CD14-positive monocyte (primary cell): Measurements from ENCODE around the gene FEM1C. TPM values are rescaled to one million over a fixed set of nuclear protein-coding genes. Genes with fewer than 3 reads are reported as not detected.
A peak's percentile ranks its signal among the peaks of the same experiment; 100 is the strongest.

Experiments used
- DNase-seq, 3 donors: peaks; one replicate each; pipeline ENCODE4 v3.0.0-alpha.2; 2011 to 2022
- H2AFZ ChIP-seq: 2 replicates; pipeline ENCODE4 v1.6.0; 2012; ENCODE audit warnings: mild to moderate bottlenecking, low read depth, low read length, inconsistent platforms; ENCODE audit not compliant: insufficient read depth, poor library complexity, severe bottlenecking
- H3K27ac ChIP-seq, 2 donors: 1 replicate in 1 of 2; 2 replicates in 1 of 2; pipeline ENCODE4 v1.5.1; 2012 to 2013; ENCODE audit warnings: low read length in 2 of 2, control low read depth in 1 of 2, inconsistent platforms in 1 of 2, low read depth in 1 of 2, mild to moderate bottlenecking in 1 of 2
- H3K27me3 ChIP-seq, 2 donors: one replicate each; pipeline versions ENCODE4 v1.6.0 to v1.6.1; 2011 to 2013; ENCODE audit warnings: low read length in 2 of 2; ENCODE audit not compliant: control insufficient read depth in 2 of 2, insufficient read depth in 2 of 2
- H3K36me3 ChIP-seq, 2 donors: replicated peaks in 1 of 2; 1 replicate in 1 of 2; 2 replicates in 1 of 2; pipeline versions ENCODE4 v1.5.1 to v1.6.1; 2012 to 2013; ENCODE audit warnings: low read length in 2 of 2, control low read depth in 1 of 2, inconsistent platforms in 1 of 2, mild to moderate bottlenecking in 1 of 2; ENCODE audit not compliant: insufficient read depth in 2 of 2, control insufficient read depth in 1 of 2
- H3K4me1 ChIP-seq, 2 donors: 1 replicate in 1 of 2; 2 replicates in 1 of 2; pipeline versions ENCODE4 v1.5.1 to v1.6.1; 2012 to 2013; ENCODE audit warnings: low read length in 2 of 2, control low read depth in 1 of 2, inconsistent platforms in 1 of 2, mild to moderate bottlenecking in 1 of 2, moderate library complexity in 1 of 2; ENCODE audit not compliant: insufficient read depth in 2 of 2, control insufficient read depth in 1 of 2
- H3K4me2 ChIP-seq: replicated peaks from 2 replicates; pipeline ENCODE3; 2012; ENCODE audit warnings: low read length, moderate library complexity, mild to moderate bottlenecking; ENCODE audit not compliant: poor library complexity, severe bottlenecking; ENCODE audit errors: extremely low read depth
- H3K4me3 ChIP-seq, 3 experiments: fragments of 200-600 bp in 1 of 3; sonication (generic) in 1 of 3; replicated peaks in 1 of 3; 1 replicate in 2 of 3; 2 replicates in 1 of 3; pipeline ENCODE4 v1.5.1; 2011 to 2013; ENCODE audit warnings: low read length in 3 of 3, mild to moderate bottlenecking in 3 of 3, control low read depth in 2 of 3, low read depth in 2 of 3, inconsistent platforms in 1 of 3, moderate library complexity in 1 of 3
- H3K79me2 ChIP-seq: 2 replicates; pipeline ENCODE4 v1.6.0; 2012; ENCODE audit warnings: mild to moderate bottlenecking, control low read depth, inconsistent platforms, low read length, moderate library complexity; ENCODE audit not compliant: insufficient read depth
- H3K9ac ChIP-seq: 2 replicates; pipeline ENCODE4 v1.6.0; 2017; ENCODE audit warnings: low read length, mild to moderate bottlenecking; ENCODE audit not compliant: insufficient read depth, poor library complexity, severe bottlenecking
- H3K9me3 ChIP-seq, 2 donors: replicated peaks in 1 of 2; 1 replicate in 1 of 2; 2 replicates in 1 of 2; pipeline versions ENCODE4 v1.5.1 to v1.6.1; 2012 to 2013; ENCODE audit warnings: low read length in 2 of 2, control low read depth in 1 of 2; ENCODE audit not compliant: control insufficient read depth in 1 of 2, insufficient read depth in 1 of 2
- H4K20me1 ChIP-seq: 2 replicates; pipeline ENCODE4 v1.6.0; 2012; ENCODE audit warnings: mild to moderate bottlenecking, low read length, control low read depth, moderate library complexity; ENCODE audit not compliant: insufficient read depth
- H3K27ac Mint-ChIP-seq, 7 donors: one replicate each; pipeline ENCODE4 v1.8.0; 2020; ENCODE audit warnings: mild to moderate bottlenecking in 7 of 7, mixed read lengths in 7 of 7, moderate library complexity in 6 of 7, inconsistent platforms in 2 of 7
- H3K27me3 Mint-ChIP-seq, 3 donors: one replicate each; pipeline ENCODE4 v1.8.0; 2021 to 2022; ENCODE audit warnings: low read depth in 3 of 3, mild to moderate bottlenecking in 3 of 3, mixed read lengths in 3 of 3, moderate library complexity in 3 of 3, inconsistent platforms in 1 of 3
- H3K36me3 Mint-ChIP-seq, 2 donors: one replicate each; pipeline ENCODE4 v1.8.0; 2020; ENCODE audit warnings: mixed read lengths in 2 of 2, inconsistent platforms in 1 of 2, mild to moderate bottlenecking in 1 of 2
- H3K4me1 Mint-ChIP-seq: one replicate; pipeline ENCODE4 v1.8.0; 2020; ENCODE audit warnings: mild to moderate bottlenecking, mixed read lengths
- H3K4me3 Mint-ChIP-seq, 2 donors: one replicate each; pipeline ENCODE4 v1.8.0; 2020; ENCODE audit warnings: mild to moderate bottlenecking in 2 of 2, mixed read lengths in 2 of 2, moderate library complexity in 1 of 2
- H3K9me3 Mint-ChIP-seq, 7 donors: one replicate each; pipeline ENCODE4 v1.8.0; 2020 to 2022; ENCODE audit warnings: mixed read lengths in 7 of 7, mild to moderate bottlenecking in 6 of 7, moderate library complexity in 6 of 7, inconsistent platforms in 2 of 7
- CTCF ChIP-seq: fragments of 200-600 bp; IDR thresholded peaks from one replicate; pipeline ENCODE4 v1.8.0; 2022; ENCODE audit warnings: antibody characterized with exemption, mild to moderate bottlenecking
- intact Hi-C, 2 donors: fragments of 100-400 bp; cut with micrococcal nuclease; formaldehyde crosslinking; loops; one replicate each; pipeline versions ENCODE4 v1.15.0 to v1.15.1; 2023
- polyA plus RNA-seq, 3 donors: library from polyadenylated mRNA; depleted of rRNA in 1 of 3; unstranded in 2 of 3; stranded (reverse) in 1 of 3; fragments of 300-500 nt in 2 of 3; fragments of >200 nt in 1 of 3; fragmentation: Illumina TruSeq in 2 of 3; gene quantifications; 1 replicate in 2 of 3; 2 replicates in 1 of 3; pipeline ENCODE4 v1.2.3, GENCODE V29; 2012 to 2021

The FEM1C gene
- polyA plus RNA-seq, 3 donors: 2.5 to 18.2 (median 2.6) TPM

GRCh38 chr5:115489733-115490132 is 54.8 kb downstream of the FEM1C start:
- no peaks in the 10 kb centered on the region for H4K20me1 ChIP-seq
- Mint-ChIP-seq H3K27me3 (peaks cover 0 to 5% (median 0%) of the 10 kb centered on the region in 3 donors), H3K4me3 (no peak overlapping the region), H3K9me3 (peaks cover 0 to 4% (median 0%) of the 10 kb centered on the region in 7 donors), H3K4me1 (peaks cover 63% of the 10 kb centered on the region), H3K36me3 (no peaks in the 10 kb centered on the region), H3K27ac (no peak overlapping the region)
- no peaks in the 10 kb centered on the region for H3K36me3 ChIP-seq
- no peaks in the 10 kb centered on the region for H3K79me2 ChIP-seq
- no peak overlapping the region for H3K9ac ChIP-seq
- no peak overlapping the region for H3K27ac ChIP-seq
- no peaks in the 10 kb centered on the region for H3K9me3 ChIP-seq
- H3K4me2 ChIP-seq: no peak overlapping the region
- H2AFZ ChIP-seq: no peak overlapping the region
- no peak for DNase-seq
- H3K4me3 ChIP-seq: no peak overlapping the region
- no peaks in the 10 kb centered on the region for H3K27me3 ChIP-seq
- H3K4me1 ChIP-seq: peaks cover 57 to 66% of the 10 kb centered on the region in 2 donors
- TF ChIP-seq CTCF: no peak
- intact Hi-C loops: no loop called here

- no peak overlapping the region for H3K4me3 Mint-ChIP-seq
- Histone ChIP-seq H3K4me3 (no peak overlapping the region), H3K9ac (no peak overlapping the region), H3K79me2 (no peaks in the 10 kb centered on the region), H3K36me3 (no peaks in the 10 kb centered on the region), H3K9me3 (no peaks in the 10 kb centered on the region), H3K4me2 (no peak overlapping the region), H3K27me3 (no peaks in the 10 kb centered on the region), H3K27ac (peak overlapping the region in 1 of 2 donors; percentile 42), H3K4me1 (peaks cover 52 to 60% of the 10 kb centered on the region in 2 donors), H4K20me1 (no peaks in the 10 kb centered on the region), H2AFZ (peak overlapping the region; percentile 2)
- no peak for DNase-seq
- TF ChIP-seq CTCF: no peak
- peaks cover 57% of the 10 kb centered on the region for H3K4me1 Mint-ChIP-seq
- H3K27me3 Mint-ChIP-seq: peaks cover 0 to 3% (median 0%) of the 10 kb centered on the region in 3 donors
- no peaks in the 10 kb centered on the region for H3K36me3 Mint-ChIP-seq
- peak overlapping the region in 2 of 7 donors; percentile 10 to 18 for H3K27ac Mint-ChIP-seq
- peaks cover 0 to 3% (median 0%) of the 10 kb centered on the region in 7 donors for H3K9me3 Mint-ChIP-seq
- intact Hi-C loops: no loop called here
Measured at GRCh38 chr5:115487756-115488155, 56.8 kb downstream of the FEM1C start.
